WTC11 (cell line): ENCODE results near the gene CFAP77. TPM values are rescaled to one million over a fixed set of nuclear protein-coding genes. Genes with fewer than 3 reads are reported as not detected.

Source experiments
- ATAC-seq: fragments of 200-7000 bp; cut with Tn5 transposase; 2 replicates; pipeline ENCODE4 v1.10.0; 2021; ENCODE audit warnings: mild to moderate bottlenecking, moderate library complexity
- CTCF ChIA-PET: fragments of 300-600 bp; sonication (Branson Sonifier 250); formaldehyde crosslinking; loops from one replicate; lab custom pipeline; 2021; ENCODE audit warnings: antibody characterized with exemption; lab: Charles Lee
- POLR2A ChIA-PET: fragments of 350-600 bp; sonication (Branson Sonifier 250); formaldehyde crosslinking; loops from one replicate; lab custom pipeline; 2021; ENCODE audit warnings: antibody characterized with exemption; lab: Charles Lee
- DNase-seq: peaks from one replicate; pipeline ENCODE4 v3.0.0; 2021; ENCODE audit warnings: low spot score
- H3K27ac Mint-ChIP-seq: 2 replicates; pipeline ENCODE4 v1.8.0; 2021; ENCODE audit warnings: mixed read lengths
- H3K27me3 Mint-ChIP-seq: 2 replicates; pipeline ENCODE4 v1.8.0; 2021; ENCODE audit warnings: low read depth, mild to moderate bottlenecking, moderate library complexity, mixed read lengths
- H3K36me3 Mint-ChIP-seq: 2 replicates; pipeline ENCODE4 v1.8.0; 2021; ENCODE audit warnings: mixed read lengths
- H3K4me1 Mint-ChIP-seq: 2 replicates; pipeline ENCODE4 v1.8.0; 2022; ENCODE audit warnings: mixed read lengths
- H3K4me3 Mint-ChIP-seq: 2 replicates; pipeline ENCODE4 v1.8.0; 2021; ENCODE audit warnings: mild to moderate bottlenecking, moderate library complexity, mixed read lengths
- H3K9me3 Mint-ChIP-seq: 2 replicates; pipeline ENCODE4 v1.8.0; 2021; ENCODE audit warnings: mixed read lengths
- CBFB ChIP-seq: sonication (generic); formaldehyde crosslinking; IDR thresholded peaks from 2 replicates; pipeline ENCODE4 v1.8.1; 2022; ENCODE audit warnings: mild to moderate bottlenecking, low read depth, missing genetic modification reagents
- FOXP1 ChIP-seq: sonication (generic); formaldehyde crosslinking; IDR thresholded peaks from 2 replicates; pipeline ENCODE4 v1.8.0; 2022; ENCODE audit warnings: missing genetic modification reagents, mild to moderate bottlenecking, moderate library complexity, borderline replicate concordance
- GTF2I ChIP-seq: fragments of 250-450 bp; sonication (Bioruptor Pico); conservative IDR thresholded peaks from 2 replicates; pipeline ENCODE4 v1.4.0; 2021; ENCODE audit warnings: mild to moderate bottlenecking
- JUN ChIP-seq: sonication (generic); formaldehyde crosslinking; IDR thresholded peaks from 2 replicates; pipeline ENCODE4 v1.8.0; 2023; ENCODE audit warnings: mild to moderate bottlenecking, missing genetic modification reagents
- NFATC4 ChIP-seq: fragments of 250-450 bp; sonication (Bioruptor Pico); IDR thresholded peaks from 2 replicates; pipeline ENCODE4 v1.9.0; 2021; ENCODE audit warnings: mild to moderate bottlenecking
- SMAD4 ChIP-seq: sonication (generic); formaldehyde crosslinking; IDR thresholded peaks from 2 replicates; pipeline ENCODE4 v1.8.0; 2022; ENCODE audit warnings: mild to moderate bottlenecking, missing genetic modification reagents
- SP1 ChIP-seq: sonication (generic); formaldehyde crosslinking; conservative IDR thresholded peaks from 2 replicates; pipeline ENCODE4 v1.8.1; 2022; ENCODE audit warnings: missing genetic modification reagents
- ZBTB21 ChIP-seq: sonication (generic); formaldehyde crosslinking; IDR thresholded peaks from 2 replicates; pipeline ENCODE4 v1.8.1; 2023; ENCODE audit warnings: mild to moderate bottlenecking, missing genetic modification reagents, borderline replicate concordance
- ZNF121 ChIP-seq: sonication (generic); formaldehyde crosslinking; IDR thresholded peaks from 2 replicates; pipeline ENCODE4 v1.8.0; 2023; ENCODE audit warnings: missing genetic modification reagents
- ZNF138 ChIP-seq: sonication (generic); formaldehyde crosslinking; conservative IDR thresholded peaks from 2 replicates; pipeline ENCODE4 v1.8.1; 2022; ENCODE audit warnings: mild to moderate bottlenecking, moderate library complexity, missing genetic modification reagents
- ZNF232 ChIP-seq: sonication (generic); formaldehyde crosslinking; IDR thresholded peaks from 2 replicates; pipeline ENCODE4 v1.8.0; 2022; ENCODE audit warnings: mild to moderate bottlenecking, missing genetic modification reagents
- total RNA-seq: library from RNA; stranded (reverse); gene quantifications from 3 replicates; pipeline ENCODE4 v1.2.3, GENCODE V29; 2021
- TF ChIP-seq, protein P1 (sequence below): sonication (generic); formaldehyde crosslinking; IDR thresholded peaks from 2 replicates; pipeline ENCODE4 v1.8.0; 2023; ENCODE audit warnings: missing genetic modification reagents, mild to moderate bottlenecking, borderline replicate concordance
- TF ChIP-seq, protein P2 (sequence below): sonication (generic); formaldehyde crosslinking; IDR thresholded peaks from 2 replicates; pipeline ENCODE4 v1.8.1; 2022; ENCODE audit warnings: low read depth, missing genetic modification reagents, borderline replicate concordance
- TF ChIP-seq, protein P3 (sequence below): fragments of 250-450 bp; sonication (Bioruptor Pico); IDR thresholded peaks from 2 replicates; pipeline ENCODE4 v1.9.0; 2021; ENCODE audit warnings: mild to moderate bottlenecking
- TF ChIP-seq, protein P4 (sequence below): fragments of 200-600 bp; IDR thresholded peaks from 2 replicates; pipeline ENCODE4 v1.8.0; 2022; ENCODE audit warnings: antibody characterized with exemption
- TF ChIP-seq, protein P5 (sequence below): sonication (generic); formaldehyde crosslinking; IDR thresholded peaks from 2 replicates; pipeline ENCODE4 v1.8.1; 2022; ENCODE audit warnings: missing genetic modification reagents, borderline replicate concordance

Gene CFAP77
- total RNA-seq, 1 experiment from 2014 or later, result 1.2 TPM

DNA sequence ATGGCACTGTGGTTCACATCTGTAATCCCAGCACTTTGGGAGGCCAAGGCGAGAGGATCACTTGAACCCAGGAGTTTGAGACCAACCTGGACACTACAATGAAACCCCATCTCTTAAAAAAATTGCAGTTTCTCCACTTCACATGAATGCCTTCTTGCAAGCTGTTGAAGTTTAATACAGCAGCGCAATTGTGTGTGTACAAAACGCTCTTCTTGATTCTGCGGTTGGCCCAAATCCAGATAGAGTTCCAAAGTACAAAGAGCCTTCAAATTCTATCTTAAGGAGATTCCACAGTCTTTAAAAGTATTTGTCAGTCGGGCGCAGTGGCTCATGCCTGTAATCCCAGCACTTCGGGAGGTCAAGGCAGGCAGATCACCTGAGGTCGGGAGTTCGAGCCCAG lies 45.9 kb upstream of the CFAP77 start (continued):
- TF ChIP-seq, protein P1, sequence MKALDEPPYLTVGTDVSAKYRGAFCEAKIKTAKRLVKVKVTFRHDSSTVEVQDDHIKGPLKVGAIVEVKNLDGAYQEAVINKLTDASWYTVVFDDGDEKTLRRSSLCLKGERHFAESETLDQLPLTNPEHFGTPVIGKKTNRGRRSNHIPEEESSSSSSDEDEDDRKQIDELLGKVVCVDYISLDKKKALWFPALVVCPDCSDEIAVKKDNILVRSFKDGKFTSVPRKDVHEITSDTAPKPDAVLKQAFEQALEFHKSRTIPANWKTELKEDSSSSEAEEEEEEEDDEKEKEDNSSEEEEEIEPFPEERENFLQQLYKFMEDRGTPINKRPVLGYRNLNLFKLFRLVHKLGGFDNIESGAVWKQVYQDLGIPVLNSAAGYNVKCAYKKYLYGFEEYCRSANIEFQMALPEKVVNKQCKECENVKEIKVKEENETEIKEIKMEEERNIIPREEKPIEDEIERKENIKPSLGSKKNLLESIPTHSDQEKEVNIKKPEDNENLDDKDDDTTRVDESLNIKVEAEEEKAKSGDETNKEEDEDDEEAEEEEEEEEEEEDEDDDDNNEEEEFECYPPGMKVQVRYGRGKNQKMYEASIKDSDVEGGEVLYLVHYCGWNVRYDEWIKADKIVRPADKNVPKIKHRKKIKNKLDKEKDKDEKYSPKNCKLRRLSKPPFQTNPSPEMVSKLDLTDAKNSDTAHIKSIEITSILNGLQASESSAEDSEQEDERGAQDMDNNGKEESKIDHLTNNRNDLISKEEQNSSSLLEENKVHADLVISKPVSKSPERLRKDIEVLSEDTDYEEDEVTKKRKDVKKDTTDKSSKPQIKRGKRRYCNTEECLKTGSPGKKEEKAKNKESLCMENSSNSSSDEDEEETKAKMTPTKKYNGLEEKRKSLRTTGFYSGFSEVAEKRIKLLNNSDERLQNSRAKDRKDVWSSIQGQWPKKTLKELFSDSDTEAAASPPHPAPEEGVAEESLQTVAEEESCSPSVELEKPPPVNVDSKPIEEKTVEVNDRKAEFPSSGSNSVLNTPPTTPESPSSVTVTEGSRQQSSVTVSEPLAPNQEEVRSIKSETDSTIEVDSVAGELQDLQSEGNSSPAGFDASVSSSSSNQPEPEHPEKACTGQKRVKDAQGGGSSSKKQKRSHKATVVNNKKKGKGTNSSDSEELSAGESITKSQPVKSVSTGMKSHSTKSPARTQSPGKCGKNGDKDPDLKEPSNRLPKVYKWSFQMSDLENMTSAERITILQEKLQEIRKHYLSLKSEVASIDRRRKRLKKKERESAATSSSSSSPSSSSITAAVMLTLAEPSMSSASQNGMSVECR (CRISPR knock-in tag), result no peak

DNA sequence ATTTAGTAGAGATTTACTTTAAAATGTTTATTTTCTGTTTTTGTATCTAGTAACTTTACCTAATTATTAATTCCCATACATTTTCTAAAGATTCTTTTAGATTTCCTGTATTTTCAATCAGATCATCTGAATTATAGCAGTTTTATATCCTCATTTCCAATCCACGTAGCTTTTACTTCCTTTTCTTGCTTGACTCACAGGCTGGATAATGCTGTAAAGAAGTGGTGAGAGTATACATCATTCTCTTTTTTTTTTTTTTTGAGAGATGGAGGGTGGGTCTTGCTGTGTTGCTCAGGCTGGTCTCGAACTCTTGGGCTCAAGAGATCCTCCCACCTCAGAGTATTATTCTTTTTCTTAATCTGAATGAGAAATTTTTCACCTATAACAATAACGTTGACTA lies 44.0 kb upstream of the CFAP77 start:
- ATAC-seq, result no peak
- Mint-ChIP-seq H3K4me1 (no peaks in the 10 kb centered on the region), H3K36me3 (no peaks in the 10 kb centered on the region), H3K27me3 (no peaks in the 10 kb centered on the region), H3K9me3 (no peaks in the 10 kb centered on the region), H3K4me3 (no peak overlapping the region), H3K27ac (no peak overlapping the region)
- CTCF ChIA-PET, result no interaction called here
- no peak for DNase-seq
- TF ChIP-seq, protein P2, sequence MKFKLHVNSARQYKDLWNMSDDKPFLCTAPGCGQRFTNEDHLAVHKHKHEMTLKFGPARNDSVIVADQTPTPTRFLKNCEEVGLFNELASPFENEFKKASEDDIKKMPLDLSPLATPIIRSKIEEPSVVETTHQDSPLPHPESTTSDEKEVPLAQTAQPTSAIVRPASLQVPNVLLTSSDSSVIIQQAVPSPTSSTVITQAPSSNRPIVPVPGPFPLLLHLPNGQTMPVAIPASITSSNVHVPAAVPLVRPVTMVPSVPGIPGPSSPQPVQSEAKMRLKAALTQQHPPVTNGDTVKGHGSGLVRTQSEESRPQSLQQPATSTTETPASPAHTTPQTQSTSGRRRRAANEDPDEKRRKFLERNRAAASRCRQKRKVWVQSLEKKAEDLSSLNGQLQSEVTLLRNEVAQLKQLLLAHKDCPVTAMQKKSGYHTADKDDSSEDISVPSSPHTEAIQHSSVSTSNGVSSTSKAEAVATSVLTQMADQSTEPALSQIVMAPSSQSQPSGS (CRISPR knock-in tag), result no peak
- TF ChIP-seq ZNF138 (CRISPR knock-in tag) (no peak), SMAD4 (CRISPR knock-in tag) (no peak), NFATC4 (CRISPR knock-in tag) (no peak), SP1 (CRISPR knock-in tag) (no peak), ZNF121 (CRISPR knock-in tag) (no peak), JUN (CRISPR knock-in tag) (no peak), ZNF232 (no peak), FOXP1 (CRISPR knock-in tag) (no peak), ZBTB21 (no peak), GTF2I (CRISPR knock-in tag) (no peak), CBFB (CRISPR knock-in tag) (no peak)
- TF ChIP-seq, protein P3, sequence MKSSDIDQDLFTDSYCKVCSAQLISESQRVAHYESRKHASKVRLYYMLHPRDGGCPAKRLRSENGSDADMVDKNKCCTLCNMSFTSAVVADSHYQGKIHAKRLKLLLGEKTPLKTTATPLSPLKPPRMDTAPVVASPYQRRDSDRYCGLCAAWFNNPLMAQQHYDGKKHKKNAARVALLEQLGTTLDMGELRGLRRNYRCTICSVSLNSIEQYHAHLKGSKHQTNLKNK (CRISPR knock-in tag), result no peak
- TF ChIP-seq, protein P4, sequence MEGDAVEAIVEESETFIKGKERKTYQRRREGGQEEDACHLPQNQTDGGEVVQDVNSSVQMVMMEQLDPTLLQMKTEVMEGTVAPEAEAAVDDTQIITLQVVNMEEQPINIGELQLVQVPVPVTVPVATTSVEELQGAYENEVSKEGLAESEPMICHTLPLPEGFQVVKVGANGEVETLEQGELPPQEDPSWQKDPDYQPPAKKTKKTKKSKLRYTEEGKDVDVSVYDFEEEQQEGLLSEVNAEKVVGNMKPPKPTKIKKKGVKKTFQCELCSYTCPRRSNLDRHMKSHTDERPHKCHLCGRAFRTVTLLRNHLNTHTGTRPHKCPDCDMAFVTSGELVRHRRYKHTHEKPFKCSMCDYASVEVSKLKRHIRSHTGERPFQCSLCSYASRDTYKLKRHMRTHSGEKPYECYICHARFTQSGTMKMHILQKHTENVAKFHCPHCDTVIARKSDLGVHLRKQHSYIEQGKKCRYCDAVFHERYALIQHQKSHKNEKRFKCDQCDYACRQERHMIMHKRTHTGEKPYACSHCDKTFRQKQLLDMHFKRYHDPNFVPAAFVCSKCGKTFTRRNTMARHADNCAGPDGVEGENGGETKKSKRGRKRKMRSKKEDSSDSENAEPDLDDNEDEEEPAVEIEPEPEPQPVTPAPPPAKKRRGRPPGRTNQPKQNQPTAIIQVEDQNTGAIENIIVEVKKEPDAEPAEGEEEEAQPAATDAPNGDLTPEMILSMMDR, result no peak
- TF ChIP-seq, protein P5, sequence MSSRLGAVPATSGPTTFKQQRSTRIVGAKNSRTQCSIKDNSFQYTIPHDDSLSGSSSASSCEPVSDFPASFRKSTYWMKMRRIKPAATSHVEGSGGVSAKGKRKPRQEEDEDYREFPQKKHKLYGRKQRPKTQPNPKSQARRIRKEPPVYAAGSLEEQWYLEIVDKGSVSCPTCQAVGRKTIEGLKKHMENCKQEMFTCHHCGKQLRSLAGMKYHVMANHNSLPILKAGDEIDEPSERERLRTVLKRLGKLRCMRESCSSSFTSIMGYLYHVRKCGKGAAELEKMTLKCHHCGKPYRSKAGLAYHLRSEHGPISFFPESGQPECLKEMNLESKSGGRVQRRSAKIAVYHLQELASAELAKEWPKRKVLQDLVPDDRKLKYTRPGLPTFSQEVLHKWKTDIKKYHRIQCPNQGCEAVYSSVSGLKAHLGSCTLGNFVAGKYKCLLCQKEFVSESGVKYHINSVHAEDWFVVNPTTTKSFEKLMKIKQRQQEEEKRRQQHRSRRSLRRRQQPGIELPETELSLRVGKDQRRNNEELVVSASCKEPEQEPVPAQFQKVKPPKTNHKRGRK (CRISPR knock-in tag), result no peak
- POLR2A ChIA-PET, result no interaction called here
